ENCODE measurements around the gene PBX1. TPM values are rescaled to one million over a fixed set of nuclear protein-coding genes. Genes with fewer than 3 reads are reported as not detected.
A peak's percentile ranks its signal among the peaks of the same experiment; 100 is the strongest.

Gene PBX1
- total RNA-seq, 1 experiment from 2014 or later = 1.9 TPM

DNA sequence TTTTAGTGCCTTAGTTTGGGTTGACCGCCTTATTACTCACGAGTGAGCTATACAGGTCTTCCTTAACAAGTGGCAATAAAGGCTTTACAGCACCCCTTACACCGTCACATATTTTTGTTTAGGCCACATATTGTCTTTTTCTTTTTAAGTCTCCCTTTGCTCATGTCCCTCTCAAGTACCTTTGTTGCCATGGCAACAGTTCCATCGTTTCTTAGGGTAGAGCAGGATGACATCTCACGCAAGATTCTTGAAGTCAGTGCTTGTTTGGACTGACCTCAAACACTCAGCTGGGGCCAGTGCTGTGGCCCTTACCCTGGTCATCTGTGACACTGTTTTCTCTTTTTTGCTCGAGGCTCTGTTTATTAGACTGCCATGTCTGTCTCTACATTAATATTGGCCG is 69.8 kb downstream of the PBX1 start:
- in situ Hi-C loops (cut with HindIII; ENCODE audit: low pct_unique_long_range_greater_than_20kb, low sequenced_read_pairs) = no loop called here
- DNase-seq (ENCODE audit: low read depth, low spot score) = no peak

DNA sequence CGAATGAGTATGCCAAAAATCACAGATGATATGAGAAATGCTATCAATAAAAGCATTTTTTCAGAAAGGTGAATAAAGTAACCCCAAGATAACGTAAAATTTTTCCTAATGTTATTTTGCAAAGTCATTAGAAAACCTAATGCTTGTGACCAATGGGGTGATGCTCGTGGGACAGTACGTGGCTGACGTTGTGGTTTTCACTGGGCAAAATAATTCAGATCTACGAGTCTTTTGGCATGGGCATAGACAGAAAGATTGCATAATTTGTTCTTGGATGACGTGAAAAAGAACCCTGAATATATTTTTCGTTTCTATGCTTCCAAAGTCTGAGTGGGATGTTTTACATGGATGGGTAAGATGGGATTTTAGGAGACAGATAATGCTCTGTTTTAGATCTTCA is 71.0 kb downstream of the PBX1 start:
- in situ Hi-C loops (cut with HindIII; ENCODE audit: low pct_unique_long_range_greater_than_20kb, low sequenced_read_pairs) = no loop called here
- no peak for DNase-seq (ENCODE audit: low read depth, low spot score)

DNA sequence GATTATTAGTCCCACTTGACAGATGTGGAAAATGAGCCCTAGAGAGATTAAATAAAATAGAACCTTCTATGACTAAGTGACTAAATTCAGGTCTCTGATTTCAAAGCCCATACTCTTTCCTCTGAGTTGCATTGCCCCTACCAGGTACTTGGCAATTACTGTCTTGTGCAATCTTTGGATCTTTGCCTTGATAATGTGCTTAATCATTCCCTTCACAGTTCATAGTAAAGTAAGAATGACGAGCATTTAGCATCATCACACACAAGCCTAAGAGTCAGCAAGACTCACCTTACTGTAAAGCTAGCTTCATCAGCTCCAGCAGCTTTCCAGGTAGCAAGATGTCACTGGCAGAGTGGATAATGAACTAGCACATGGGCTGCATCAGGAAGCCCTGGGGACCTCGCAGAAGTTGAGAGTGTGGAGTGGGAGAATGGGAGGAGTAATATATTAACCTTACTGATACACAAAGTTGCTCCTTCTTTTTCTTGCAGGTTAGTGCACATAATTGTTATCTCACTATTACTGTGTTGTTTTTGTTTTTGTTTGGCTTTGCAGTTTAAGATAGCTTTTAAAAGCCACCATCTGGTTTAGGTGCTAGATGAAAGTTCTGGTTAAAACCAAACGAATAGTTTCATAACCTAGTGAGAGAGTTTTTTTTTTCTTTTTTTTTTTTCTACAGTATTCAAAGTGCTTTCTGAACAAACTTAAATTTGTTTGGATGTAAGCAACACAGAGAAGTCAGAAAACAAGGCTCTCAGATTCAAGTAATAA is 71.8 kb downstream of the PBX1 start:
- DNase-seq (ENCODE audit: low read depth, low spot score) = no peak
- in situ Hi-C loops (cut with HindIII; ENCODE audit: low pct_unique_long_range_greater_than_20kb, low sequenced_read_pairs) = no loop called here

DNA sequence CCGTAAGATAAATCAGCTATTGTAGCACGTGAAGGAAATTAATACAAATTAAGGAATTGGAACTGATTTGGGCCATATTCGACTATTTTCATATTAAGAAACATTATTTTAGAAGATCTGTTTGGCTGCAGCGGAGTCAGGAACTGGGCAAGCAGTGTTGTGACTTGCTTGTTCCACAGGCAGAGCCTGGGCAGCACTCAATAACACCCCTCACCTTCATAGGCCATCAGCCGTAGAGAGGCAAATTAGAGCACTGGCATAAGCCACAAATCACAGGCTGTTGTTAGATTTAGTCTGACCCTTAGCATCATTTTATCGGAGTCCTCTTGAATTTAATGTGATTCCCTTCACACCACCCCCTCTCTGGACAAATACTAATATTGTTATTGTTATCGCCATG is 72.8 kb downstream of the PBX1 start:
- no peak for DNase-seq (ENCODE audit: low read depth, low spot score)
- in situ Hi-C loops (cut with HindIII; ENCODE audit: low pct_unique_long_range_greater_than_20kb, low sequenced_read_pairs) = no loop called here

DNA sequence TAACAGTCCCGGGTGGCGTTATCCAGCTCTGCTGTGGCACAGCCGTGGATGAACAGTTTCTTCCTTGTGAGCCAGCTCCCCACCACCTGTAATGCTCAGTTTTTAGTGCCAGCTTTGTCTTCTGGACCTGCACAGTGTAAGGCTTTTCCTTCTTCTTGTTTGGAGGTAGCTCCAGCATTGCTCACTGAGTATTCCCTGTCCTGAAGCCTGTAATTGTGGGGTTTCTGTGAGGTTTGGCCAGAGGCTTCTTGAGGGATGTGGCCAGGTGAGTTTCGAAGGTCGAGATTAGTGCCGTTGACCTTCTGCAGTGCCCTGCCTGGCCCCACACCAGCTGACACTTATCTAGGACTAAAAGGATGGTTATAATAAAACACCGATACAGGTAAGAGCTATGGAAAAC is 75.0 kb downstream of the PBX1 start:
- in situ Hi-C loops (cut with HindIII; ENCODE audit: low pct_unique_long_range_greater_than_20kb, low sequenced_read_pairs) = no loop called here
- no peak for DNase-seq (ENCODE audit: low read depth, low spot score)

DNA sequence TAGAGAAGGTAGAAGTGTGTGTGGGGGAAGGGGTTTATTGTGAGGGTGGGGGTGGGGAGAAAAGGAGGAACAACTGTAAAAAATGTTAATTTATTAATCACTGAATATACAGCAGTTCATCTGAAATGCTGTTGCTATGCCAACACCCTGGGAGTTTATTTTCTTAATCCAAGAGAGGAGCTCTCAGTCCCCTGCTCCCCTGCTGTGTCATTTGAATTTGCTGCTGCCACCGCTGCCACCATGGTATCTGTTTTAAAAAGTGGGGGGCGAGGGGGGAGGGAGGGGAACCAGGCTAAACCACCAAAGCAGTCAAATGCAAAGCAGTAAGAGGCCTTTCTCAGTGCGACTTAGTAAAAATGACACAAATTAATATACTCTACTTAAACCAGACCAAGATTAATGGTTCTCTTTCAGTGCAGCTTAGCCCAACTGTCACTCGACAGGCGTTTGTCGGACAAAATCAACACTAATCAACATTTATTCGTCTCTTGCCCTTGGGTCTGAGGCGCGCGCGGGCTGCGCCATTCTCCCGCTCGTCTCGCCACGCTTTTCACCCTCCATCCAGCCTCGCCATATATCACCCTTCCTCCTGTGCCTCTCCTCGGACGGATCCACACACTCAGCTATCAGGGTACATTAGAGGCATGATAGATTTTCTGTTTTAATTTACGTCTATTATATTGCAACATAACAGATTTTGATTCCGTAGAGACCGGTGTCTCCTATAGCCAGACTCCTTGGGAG is 76.2 kb downstream of the PBX1 start:
- in situ Hi-C loops (cut with HindIII; ENCODE audit: low pct_unique_long_range_greater_than_20kb, low sequenced_read_pairs) = no loop called here
- DNase-seq (ENCODE audit: low read depth, low spot score) = no peak

DNA sequence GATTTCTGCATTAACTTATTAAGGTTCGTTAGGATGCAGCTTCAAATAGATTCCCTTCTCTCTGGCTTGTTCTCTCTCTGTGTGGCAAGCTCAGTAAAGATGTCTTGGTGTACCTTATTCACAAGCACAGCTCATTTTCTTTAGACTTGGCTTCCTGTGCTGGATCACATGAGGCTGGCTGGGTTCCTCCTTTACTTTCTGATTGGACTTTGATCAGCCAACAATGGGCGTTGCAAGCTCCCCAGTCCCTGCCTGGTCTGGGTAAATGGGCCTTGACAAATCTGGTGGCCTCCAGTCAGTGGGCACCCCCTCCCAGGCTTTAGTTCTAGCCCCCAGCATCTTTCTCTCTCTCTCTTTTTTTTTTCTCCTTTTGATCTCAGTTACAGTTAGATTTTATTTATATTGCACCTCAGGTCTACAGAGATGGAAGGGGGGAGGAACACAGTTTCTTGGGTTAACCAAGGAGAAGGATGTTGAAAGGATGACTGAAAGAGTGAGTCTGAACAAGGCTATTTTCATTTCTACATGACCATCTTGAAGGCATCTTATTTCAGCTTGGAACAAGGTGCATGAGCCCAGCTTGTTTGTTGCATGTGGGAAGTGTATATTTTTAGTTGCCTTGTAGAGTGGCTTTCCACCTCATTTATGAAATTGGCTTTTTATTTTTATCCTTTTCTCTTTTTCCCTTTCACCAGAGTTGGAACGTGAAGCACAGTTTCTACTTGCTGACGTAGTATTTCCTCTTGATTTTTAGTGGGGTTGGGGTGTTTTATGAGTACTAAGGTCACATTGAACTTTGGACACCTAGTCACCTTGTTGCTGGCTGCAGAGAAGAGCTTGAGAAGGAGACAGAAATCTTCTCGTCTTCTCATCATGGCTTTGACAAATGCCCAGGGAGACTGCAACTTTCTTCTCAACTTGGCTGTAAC is 77.1 kb downstream of the PBX1 start:
- DNase-seq (ENCODE audit: low read depth, low spot score) = no peak
- in situ Hi-C loops (cut with HindIII; ENCODE audit: low pct_unique_long_range_greater_than_20kb, low sequenced_read_pairs) = no loop called here

DNA sequence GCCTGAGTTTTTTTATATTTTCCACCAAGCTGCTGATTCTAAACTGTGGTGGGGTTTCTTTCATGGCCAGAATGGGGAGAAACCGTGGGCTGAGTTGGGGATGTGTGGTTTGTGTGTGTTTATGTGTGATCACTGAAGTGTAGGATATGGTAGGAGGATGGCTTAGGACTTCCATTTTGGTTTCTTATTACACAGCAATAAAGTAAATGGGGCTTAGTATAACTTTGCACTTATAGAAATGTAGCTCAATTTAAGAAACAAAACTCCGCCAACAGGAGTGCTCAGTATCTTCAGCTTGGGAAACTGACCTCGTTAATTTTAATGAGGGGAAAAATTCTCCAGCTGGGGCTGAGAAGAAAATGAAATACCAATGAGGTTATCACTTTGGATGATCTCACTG is 77.8 kb downstream of the PBX1 start:
- no peak for DNase-seq (ENCODE audit: low read depth, low spot score)
- in situ Hi-C loops (cut with HindIII; ENCODE audit: low pct_unique_long_range_greater_than_20kb, low sequenced_read_pairs) = no loop called here

DNA sequence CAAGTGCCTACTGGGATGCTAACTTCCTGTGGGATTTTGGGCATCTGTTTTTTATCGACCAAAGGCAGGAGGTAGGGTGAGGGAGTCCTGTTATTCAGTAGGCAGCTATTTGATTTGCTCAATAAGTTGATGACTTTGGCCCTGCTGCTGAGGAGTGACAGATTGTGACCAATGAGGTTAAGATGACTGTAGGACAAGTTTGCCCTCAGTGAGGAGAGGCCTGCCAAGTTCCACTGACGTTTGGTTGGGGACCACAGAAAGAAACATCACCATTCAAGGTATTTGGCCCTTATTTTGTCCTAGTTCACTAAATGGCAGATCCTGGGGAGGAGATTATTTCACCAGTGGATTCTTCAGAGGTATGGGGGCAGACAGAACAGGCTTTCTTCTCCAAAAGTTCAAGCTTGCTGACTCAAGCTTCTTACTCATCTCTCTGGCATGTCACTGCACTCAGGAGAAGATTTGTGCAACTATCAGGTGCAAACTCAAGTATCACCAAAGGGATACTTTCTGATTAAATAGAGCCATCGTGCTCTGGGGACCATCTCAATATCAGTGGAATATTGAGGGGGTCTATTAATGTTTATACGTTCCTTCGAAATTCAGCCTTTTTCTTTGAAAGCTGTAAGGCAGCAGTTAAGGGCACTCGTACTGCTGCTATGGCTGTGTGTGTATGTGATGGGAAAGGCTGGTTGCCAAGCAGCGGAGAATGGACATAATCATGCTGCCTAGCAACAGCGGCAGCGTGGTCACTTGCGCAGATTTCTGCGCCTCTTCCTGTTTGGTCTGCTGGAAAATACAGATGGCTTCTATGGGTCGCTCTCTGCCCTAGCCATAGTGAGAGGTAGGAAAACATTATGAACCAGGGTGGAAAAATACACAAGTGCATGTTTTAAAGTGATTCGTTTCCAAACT is 78.7 kb downstream of the PBX1 start:
- DNase-seq (ENCODE audit: low read depth, low spot score) = peak; percentile 18
- in situ Hi-C loops (cut with HindIII; ENCODE audit: low pct_unique_long_range_greater_than_20kb, low sequenced_read_pairs) = no loop called here

DNA sequence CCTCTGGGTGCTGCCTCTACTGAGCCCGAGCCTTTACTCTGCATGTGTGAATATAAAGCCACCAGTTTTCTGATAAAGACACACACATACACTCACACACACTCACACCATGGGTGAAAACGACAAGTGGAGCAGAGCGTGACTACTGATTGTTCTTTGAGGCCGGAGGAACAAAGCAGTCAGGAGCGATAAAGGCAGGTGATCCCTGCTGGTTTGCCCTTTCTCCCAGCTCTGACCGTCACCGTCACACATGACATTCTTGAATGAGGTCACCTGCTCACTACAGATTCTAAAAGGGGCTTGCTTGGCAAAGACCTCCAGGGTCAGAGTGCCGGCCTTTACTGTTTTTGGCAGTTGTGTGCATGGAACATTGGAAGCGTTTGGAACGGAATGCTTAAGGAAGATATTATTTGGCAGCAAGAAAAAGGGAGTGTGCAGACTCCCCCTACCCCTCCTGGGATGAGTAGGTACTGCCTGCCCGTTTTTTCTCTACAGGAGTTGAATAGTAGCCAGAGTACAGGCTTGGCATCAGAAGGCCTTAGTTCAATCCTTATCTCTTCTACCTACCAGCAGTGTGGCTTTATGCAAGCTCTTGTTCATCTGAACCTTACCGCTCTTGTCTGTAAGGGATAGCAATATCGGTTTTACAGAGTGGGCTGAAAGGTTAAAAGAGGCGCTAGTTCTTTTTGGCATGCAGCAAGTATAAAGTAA is 79.7 kb downstream of the PBX1 start:
- no peak for DNase-seq (ENCODE audit: low read depth, low spot score)
- in situ Hi-C loops (cut with HindIII; ENCODE audit: low pct_unique_long_range_greater_than_20kb, low sequenced_read_pairs) = no loop called here

DNA sequence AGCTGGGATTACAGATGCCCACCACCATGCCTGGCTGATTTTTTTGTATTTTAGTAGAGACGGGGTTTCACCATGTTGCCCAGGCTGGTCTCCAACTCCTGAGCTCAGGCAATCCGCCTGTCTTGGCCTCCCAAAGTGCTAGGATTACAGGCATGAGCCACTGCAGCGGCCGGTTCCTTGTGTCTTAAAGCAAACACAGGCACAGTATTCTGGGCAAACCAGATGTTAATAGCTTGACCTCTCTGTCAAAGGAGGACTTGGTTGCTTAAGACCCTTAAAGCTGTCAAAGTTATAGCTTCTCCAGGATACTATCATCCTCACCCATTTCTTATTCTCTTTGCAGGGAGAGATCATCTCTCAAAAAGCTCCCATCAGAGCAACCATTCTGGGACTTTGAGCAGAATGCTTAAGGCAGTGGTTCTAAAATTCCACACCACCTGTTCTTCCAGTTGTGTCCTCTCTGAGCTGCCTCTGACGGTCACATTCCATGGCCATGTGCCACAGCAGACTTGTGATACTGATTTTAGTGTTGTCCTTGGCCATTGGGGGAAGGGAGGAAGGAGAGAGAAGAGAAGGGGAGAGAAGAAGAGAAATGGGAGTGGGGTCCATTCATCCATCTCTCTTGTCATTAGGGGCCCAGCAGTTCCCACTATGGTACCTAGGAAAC is 81.8 kb downstream of the PBX1 start:
- no peak for DNase-seq (ENCODE audit: low read depth, low spot score)
- in situ Hi-C loops (cut with HindIII; ENCODE audit: low pct_unique_long_range_greater_than_20kb, low sequenced_read_pairs) = no loop called here

DNA sequence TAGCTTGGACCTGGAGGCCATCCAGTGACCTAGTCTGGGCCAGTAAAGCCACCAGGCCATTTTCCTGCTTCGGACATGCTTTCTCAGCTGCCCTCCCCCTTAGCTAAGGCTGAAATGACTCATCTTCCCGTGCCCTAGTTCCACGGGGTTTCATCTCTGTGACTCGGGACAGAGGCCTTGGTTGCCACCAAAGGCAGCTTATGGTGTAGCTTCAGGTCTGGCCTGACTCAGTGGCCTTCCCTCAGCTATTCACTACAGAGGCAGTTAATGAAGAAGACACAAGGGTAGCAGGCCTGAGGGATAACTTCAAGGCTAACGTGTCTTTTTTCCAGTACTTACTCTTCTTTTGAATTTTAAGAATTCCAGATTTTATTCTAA is 82.4 kb downstream of the PBX1 start:
- in situ Hi-C loops (cut with HindIII; ENCODE audit: low pct_unique_long_range_greater_than_20kb, low sequenced_read_pairs) = no loop called here
- DNase-seq (ENCODE audit: low read depth, low spot score) = no peak

DNA sequence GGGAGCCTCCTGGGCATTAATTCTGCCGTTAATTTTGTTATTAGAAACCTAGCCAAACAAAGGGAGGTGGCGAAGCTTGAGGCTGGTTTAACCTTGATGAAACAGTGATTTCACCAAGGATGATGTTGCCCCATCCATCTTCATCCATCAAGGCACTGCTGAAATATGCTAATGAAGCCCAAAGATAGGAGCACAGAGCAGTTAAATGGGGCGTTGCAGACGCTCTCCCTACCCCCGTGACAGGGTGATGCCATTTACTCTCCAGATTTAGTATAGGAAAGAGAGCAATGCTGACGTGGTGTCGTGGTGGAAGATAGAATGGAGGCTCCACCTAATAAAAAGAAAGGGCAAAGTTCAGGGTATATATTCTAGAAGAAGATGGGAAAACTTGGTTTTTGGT is 84.0 kb downstream of the PBX1 start:
- in situ Hi-C loops (cut with HindIII; ENCODE audit: low pct_unique_long_range_greater_than_20kb, low sequenced_read_pairs) = no loop called here

DNA sequence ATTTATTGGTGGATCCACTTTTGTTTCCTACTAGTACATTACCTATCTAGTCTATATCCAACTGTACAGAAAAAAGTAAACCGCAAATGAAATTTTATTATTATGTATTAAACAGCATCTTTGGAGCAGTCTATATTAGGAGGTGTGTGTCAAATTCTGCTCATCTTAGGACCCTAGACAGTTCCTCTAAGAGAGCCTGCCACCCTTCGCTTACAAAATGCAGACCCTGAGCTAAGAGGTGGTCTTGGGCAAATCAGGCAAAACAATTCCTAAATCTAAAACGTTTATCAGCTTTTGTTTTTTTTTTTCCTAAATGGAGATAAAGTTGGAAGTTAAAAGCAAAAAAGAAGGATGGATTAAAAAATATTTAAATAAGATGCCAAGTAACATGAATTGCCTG is 85.3 kb downstream of the PBX1 start:
- in situ Hi-C loops (cut with HindIII; ENCODE audit: low pct_unique_long_range_greater_than_20kb, low sequenced_read_pairs) = no loop called here
- no peak for DNase-seq (ENCODE audit: low read depth, low spot score)

More for the DNA sequence above, 84.0 kb downstream of the PBX1 start:
- DNase-seq (ENCODE audit: low read depth, low spot score) = no peak

DNA sequence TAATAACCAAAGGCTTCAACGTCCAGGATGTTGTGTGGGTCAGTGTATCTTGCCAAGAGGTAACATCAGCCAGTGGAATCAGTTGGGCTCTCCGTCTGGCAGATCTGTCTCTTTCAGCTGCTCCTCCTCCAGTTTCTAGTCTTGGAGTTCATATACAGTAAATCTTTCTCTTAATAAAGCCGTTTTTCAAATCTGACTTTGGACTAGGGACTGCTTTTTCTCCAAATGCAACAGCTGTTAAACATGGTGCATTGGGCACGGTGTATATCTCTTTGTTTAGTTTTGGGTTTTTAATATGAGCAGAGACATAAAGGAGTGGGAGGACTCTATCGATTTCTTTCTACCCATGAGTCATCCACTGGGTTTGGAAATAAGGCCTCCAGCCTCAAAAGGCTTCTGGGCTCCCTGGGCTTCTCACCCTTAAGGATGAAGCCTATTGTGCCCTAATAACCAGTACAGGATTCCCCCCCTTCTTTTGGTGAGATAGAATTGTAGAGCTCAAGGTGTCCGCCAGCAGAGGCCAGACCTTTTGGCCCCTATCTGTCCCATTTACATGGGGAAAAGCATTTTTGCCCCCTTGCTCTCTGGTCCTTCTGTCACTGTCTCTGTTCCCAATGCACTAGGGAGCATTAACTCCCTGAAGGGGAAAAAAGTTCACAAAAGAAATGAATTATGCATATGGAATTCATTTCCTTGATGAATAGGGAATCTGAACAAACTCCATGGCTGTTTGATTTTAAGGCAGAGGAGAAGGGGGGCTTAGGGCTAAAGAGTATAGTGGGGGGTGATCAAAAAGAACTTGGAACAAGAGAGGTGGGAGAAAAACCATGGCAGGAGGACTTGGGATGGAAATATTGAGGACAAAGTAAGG is 86.0 kb downstream of the PBX1 start:
- in situ Hi-C loops (cut with HindIII; ENCODE audit: low pct_unique_long_range_greater_than_20kb, low sequenced_read_pairs) = no loop called here
- DNase-seq (ENCODE audit: low read depth, low spot score) = peak; percentile 14

All from SK-MEL-5 (cell line).